Measurements from ENCODE around the gene PLEKHM2. TPM values are rescaled to one million over a fixed set of nuclear protein-coding genes. Genes with fewer than 3 reads are reported as not detected.

Gene PLEKHM2
- total RNA-seq, 1 donor from 2014 or later: 80.4 TPM

DNA sequence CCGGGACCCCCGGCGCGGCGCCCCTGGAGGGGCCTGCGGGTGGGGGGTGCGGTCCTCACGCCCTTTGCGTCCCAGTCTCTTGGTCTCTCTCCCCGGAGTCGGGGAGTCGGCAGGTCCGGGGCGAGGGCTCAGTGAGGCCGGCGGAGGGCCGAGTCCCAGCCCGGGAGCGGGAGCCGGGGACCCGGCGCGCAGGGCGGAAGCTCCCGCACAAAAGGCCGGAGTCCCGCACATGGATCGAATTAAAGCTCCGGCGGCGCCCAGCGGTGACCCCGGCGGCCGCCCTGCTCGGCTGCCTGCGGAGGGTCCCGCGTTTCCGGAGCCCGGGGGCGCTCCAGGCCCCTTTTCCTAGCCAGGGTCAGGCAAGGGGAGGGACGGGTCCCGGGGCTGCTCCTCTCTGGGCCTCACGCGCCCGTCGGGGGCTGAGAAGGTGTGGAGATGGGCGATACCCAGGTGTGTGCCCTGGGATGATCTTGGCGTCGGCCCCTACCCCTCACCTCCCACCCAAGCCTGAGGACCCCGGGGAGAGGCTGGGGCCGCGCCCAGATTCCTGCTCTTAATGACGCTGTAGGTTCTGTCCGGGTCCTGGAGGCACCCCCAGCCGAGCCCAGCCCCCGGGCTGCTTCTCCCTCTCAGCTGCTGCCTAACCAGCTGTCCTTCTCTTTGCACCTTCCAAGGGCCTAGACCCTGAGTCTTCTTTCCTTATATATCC, 75.0 kb downstream of the PLEKHM2 start:
- H3K9me3 ChIP-seq: no peaks in the 10 kb centered on the region
- H3K4me1 ChIP-seq: peaks cover 37% of the 10 kb centered on the region
- TF ChIP-seq, protein P1, sequence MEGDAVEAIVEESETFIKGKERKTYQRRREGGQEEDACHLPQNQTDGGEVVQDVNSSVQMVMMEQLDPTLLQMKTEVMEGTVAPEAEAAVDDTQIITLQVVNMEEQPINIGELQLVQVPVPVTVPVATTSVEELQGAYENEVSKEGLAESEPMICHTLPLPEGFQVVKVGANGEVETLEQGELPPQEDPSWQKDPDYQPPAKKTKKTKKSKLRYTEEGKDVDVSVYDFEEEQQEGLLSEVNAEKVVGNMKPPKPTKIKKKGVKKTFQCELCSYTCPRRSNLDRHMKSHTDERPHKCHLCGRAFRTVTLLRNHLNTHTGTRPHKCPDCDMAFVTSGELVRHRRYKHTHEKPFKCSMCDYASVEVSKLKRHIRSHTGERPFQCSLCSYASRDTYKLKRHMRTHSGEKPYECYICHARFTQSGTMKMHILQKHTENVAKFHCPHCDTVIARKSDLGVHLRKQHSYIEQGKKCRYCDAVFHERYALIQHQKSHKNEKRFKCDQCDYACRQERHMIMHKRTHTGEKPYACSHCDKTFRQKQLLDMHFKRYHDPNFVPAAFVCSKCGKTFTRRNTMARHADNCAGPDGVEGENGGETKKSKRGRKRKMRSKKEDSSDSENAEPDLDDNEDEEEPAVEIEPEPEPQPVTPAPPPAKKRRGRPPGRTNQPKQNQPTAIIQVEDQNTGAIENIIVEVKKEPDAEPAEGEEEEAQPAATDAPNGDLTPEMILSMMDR (IDR thresholded peaks at IDR 0.05): no peak
- ATAC-seq: peak; percentile 32 to 42
- peak overlapping the region; percentile 61 for H3K4me3 ChIP-seq
- DNase-seq: no peak
- no peaks in the 10 kb centered on the region for H3K36me3 ChIP-seq
- intact Hi-C loops (cut with DNase I): no loop called here
- peaks cover 30% of the 10 kb centered on the region for H3K27me3 ChIP-seq (ENCODE audit: low read depth)
- peak overlapping the region; percentile 76 for H3K27ac ChIP-seq

DNA sequence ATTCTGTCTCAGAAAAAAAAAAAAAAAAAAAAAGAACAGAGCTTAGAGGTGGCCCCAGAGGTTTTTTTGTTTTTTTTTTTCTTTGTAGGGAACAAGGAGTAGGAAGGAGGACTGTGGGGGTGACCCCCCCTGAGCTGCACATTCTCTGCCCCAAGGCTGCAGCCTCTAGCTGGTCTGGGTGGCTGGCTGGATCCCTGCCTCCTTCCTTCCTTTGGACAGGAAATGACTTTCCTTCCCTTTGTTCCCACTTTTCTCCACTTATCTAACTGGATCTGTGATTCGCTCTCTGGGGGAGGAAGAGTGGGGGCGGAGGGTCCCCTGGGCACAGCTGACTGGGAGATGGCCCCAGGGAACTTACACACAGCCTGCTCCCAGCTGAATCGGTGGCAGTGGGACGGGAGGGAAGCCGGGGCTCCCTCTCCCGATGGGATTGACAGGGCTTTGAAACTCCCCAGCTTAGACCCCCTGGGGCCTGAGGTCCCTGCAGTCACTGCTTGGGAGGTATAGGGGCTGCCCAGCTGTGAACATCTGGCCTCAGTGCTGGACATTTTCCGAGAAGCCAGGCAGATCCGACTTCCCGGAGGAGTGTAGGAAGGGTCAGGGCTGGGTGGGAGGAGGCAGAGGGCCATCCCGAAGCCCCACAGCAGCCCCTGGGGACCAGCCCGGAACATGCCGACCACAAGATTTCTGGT, 76.5 kb downstream of the PLEKHM2 start:
- Histone ChIP-seq H3K27ac (peak overlapping the region; percentile 76), H3K36me3 (no peaks in the 10 kb centered on the region), H3K4me3 (peak overlapping the region; percentile 61), H3K27me3 (ENCODE audit: low read depth) (peaks cover 30% of the 10 kb centered on the region), H3K9me3 (no peaks in the 10 kb centered on the region), H3K4me1 (peaks cover 37% of the 10 kb centered on the region)
- intact Hi-C loops (cut with DNase I): no loop called here
- TF ChIP-seq, protein P1 (IDR thresholded peaks at IDR 0.05): no peak
- peak; percentile 42 to 57 for ATAC-seq
- DNase-seq: no peak

DNA sequence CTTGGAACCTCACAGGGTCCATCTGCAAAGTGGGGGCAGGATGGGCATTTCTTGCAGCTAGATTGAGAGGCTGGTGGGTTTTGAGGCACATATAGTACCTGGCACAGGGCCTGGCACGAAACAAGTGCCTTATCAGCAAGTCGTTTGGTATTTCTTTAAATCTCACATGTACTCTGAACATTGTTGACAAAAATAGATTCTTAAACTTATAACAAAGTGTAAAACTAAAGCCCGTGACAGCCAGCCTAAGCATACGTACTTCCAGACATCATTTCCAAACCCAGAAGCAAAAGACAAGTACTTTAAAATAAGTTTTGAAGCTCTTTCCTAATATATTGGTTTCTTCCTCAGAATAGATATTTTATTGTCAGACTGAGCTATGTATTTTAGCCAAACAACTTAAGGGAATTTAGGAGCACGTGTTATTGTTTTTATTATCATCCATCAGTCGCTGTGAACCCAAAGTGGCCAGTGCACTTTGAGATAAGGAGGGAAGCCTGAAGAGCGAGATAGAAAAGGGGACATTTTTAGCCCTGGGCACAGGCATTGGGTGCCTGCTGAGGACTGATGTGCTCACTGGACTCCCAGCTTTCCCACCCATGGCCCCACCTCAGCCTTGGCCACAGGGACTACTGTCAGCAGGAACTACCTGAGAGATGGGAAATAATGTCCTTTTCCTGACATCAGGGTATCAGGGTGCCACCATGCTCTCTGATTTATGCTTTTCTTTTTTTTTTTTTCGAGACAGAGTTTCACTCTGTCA, 77.4 kb downstream of the PLEKHM2 start:
- Histone ChIP-seq H3K27me3 (ENCODE audit: low read depth) (peaks cover 30% of the 10 kb centered on the region), H3K4me1 (peaks cover 31% of the 10 kb centered on the region), H3K4me3 (peak overlapping the region; percentile 61), H3K36me3 (no peaks in the 10 kb centered on the region), H3K9me3 (no peaks in the 10 kb centered on the region), H3K27ac (peak overlapping the region; percentile 76)
- TF ChIP-seq, protein P1 (IDR thresholded peaks at IDR 0.05): no peak
- no peak for ATAC-seq
- intact Hi-C loops (cut with DNase I): no loop called here
- no peak for DNase-seq

DNA sequence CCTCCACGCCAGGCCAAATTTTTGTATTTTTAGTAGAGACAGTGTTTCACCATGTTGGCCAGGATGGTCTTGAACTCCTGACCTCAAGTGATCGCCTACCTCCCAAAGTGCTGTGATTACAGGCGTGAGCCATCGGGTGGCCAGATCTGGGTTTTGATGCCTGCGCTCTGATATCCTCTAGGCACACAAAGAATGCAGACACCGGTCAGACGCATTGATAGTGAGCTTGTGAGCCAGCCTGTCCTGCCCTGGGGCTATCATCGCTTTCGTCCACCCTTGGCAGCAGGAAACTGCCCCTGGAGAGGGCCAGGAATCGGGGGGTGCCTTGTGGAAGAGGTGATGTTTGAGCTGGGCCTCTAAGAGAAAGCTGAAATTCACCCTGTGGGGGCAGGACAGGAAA, 78.4 kb downstream of the PLEKHM2 start:
- ATAC-seq: no peak
- no peak for DNase-seq
- H3K4me1 ChIP-seq: peaks cover 26% of the 10 kb centered on the region
- no peak overlapping the region for H3K4me3 ChIP-seq
- intact Hi-C loops (cut with DNase I): no loop called here
- TF ChIP-seq, protein P1 (IDR thresholded peaks at IDR 0.05): no peak
- no peaks in the 10 kb centered on the region for H3K9me3 ChIP-seq
- no peak overlapping the region for H3K27ac ChIP-seq
- H3K27me3 ChIP-seq (ENCODE audit: low read depth): peaks cover 30% of the 10 kb centered on the region
- peaks cover 2% of the 10 kb centered on the region for H3K36me3 ChIP-seq

DNA sequence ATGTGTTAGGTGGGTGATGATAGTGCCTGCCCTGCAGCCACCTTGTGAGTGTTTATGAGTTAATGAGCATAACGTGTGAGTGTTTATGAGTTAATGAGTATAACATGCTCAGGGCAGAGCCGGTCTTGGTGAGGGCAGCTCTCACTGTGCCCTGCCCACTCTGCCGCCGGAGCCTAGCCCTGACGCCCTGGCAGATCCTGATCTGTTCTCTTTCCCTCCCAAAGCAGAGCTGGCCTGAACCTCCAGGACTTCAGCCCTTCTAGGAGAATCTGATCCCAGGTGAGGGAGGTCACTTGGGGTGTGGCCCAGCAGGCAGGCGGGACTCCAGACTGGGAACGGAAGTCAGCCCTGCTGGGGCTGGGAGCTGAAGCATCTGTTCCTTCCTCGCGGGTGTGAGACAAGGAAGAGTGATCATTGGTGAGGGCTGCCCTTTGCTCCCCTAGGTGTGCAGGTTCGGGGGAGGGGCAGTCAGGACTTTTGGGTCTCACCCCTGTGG, 80.2 kb downstream of the PLEKHM2 start:
- H3K4me3 ChIP-seq: no peak overlapping the region
- H3K9me3 ChIP-seq: no peaks in the 10 kb centered on the region
- H3K4me1 ChIP-seq: peaks cover 14% of the 10 kb centered on the region
- intact Hi-C loops (cut with DNase I): no loop called here
- no peak overlapping the region for H3K27ac ChIP-seq
- H3K36me3 ChIP-seq: peaks cover 10% of the 10 kb centered on the region
- ATAC-seq (no peak), DNase-seq (no peak)
- peaks cover 14% of the 10 kb centered on the region for H3K27me3 ChIP-seq (ENCODE audit: low read depth)
- TF ChIP-seq, protein P1 (IDR thresholded peaks at IDR 0.05): no peak
